ENCODE results near the gene CTSW. TPM values are rescaled to one million over a fixed set of nuclear protein-coding genes. Genes with fewer than 3 reads are reported as not detected.

Gene CTSW
- polyA plus RNA-seq, 1 of the 3 experiments (the other 2 are of a cell fraction), result 0.49 TPM

DNA sequence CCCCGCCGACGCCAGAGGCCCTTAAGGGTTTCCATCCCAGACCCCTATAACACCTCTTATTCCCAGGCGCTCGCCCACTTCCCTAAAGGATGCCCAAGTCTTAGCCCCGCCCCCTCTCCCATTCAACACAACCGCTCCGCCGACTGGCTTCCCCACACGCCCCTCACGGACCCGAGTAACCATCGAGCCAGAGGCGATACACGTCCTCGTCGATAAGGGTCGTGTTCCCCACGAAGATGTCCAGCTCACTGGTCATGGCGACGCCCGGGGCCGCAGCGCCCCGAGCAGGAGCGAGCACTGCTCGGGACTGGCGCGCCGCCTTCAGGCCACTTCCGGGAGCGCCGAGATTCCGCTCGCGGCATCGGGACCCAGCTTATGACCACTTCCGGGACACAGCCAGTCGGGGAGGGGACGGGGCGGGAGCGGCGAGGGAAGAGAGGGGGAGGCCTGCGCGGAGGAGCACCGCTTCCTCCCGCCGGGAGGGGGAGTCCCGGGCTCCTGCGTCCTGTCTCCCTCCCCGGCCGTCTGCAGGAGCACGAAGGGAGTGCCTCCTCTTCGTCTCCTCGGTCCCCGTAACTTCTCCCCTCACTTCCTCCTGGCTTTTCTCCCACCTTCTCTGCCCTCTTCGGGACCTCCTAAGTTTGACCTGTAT lies 8.7 kb downstream of the CTSW start, which contains the start of gene FIBP (continued):
- TF ChIP-seq, protein P1, sequence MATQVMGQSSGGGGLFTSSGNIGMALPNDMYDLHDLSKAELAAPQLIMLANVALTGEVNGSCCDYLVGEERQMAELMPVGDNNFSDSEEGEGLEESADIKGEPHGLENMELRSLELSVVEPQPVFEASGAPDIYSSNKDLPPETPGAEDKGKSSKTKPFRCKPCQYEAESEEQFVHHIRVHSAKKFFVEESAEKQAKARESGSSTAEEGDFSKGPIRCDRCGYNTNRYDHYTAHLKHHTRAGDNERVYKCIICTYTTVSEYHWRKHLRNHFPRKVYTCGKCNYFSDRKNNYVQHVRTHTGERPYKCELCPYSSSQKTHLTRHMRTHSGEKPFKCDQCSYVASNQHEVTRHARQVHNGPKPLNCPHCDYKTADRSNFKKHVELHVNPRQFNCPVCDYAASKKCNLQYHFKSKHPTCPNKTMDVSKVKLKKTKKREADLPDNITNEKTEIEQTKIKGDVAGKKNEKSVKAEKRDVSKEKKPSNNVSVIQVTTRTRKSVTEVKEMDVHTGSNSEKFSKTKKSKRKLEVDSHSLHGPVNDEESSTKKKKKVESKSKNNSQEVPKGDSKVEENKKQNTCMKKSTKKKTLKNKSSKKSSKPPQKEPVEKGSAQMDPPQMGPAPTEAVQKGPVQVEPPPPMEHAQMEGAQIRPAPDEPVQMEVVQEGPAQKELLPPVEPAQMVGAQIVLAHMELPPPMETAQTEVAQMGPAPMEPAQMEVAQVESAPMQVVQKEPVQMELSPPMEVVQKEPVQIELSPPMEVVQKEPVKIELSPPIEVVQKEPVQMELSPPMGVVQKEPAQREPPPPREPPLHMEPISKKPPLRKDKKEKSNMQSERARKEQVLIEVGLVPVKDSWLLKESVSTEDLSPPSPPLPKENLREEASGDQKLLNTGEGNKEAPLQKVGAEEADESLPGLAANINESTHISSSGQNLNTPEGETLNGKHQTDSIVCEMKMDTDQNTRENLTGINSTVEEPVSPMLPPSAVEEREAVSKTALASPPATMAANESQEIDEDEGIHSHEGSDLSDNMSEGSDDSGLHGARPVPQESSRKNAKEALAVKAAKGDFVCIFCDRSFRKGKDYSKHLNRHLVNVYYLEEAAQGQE (IDR thresholded peaks at IDR 0.05; ENCODE audit: low read depth, low read length), result peak; percentile 16; the same call in 1 of the 2 replicates
- TF ChIP-seq RCOR1 (IDR thresholded peaks at IDR 0.05; ENCODE audit: low read length) (no peak), GABPA (IDR thresholded peaks at IDR 0.05; ENCODE audit: low read depth) (peak; percentile 92), SMC3 (IDR thresholded peaks at IDR 0.05; ENCODE audit: low read depth, low read length) (no peak), FOSL2 (IDR thresholded peaks at IDR 0.05; ENCODE audit: borderline replicate concordance, low read depth) (no peak; the same call in 1 of the 2 replicates), YY1 (IDR thresholded peaks at IDR 0.05; ENCODE audit: low read depth) (peak; percentile 81), IRF3 (IDR thresholded peaks at IDR 0.05; ENCODE audit: low read depth, low read length) (no peak), FOXJ3 (CRISPR knock-in tag; IDR thresholded peaks at IDR 0.05) (no peak; the same call in 1 of the 2 replicates), CTCF (IDR thresholded peaks at IDR 0.05) (peak; percentile 68), EP300 (IDR thresholded peaks at IDR 0.05; ENCODE audit: borderline replicate concordance in 1 of 2, low read depth in 1 of 2, low read length in 1 of 2) (no peak), RFX5 (IDR thresholded peaks at IDR 0.05; ENCODE audit: low read length) (no peak), GATA2 (CRISPR knock-in tag; IDR thresholded peaks at IDR 0.05) (no peak)
- TF ChIP-seq, protein P2, sequence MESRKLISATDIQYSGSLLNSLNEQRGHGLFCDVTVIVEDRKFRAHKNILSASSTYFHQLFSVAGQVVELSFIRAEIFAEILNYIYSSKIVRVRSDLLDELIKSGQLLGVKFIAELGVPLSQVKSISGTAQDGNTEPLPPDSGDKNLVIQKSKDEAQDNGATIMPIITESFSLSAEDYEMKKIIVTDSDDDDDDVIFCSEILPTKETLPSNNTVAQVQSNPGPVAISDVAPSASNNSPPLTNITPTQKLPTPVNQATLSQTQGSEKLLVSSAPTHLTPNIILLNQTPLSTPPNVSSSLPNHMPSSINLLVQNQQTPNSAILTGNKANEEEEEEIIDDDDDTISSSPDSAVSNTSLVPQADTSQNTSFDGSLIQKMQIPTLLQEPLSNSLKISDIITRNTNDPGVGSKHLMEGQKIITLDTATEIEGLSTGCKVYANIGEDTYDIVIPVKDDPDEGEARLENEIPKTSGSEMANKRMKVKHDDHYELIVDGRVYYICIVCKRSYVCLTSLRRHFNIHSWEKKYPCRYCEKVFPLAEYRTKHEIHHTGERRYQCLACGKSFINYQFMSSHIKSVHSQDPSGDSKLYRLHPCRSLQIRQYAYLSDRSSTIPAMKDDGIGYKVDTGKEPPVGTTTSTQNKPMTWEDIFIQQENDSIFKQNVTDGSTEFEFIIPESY (IDR thresholded peaks at IDR 0.05; ENCODE audit: borderline replicate concordance, low read depth), result no peak; the same call in 1 of the 2 replicates
- TF ChIP-seq, protein P3, sequence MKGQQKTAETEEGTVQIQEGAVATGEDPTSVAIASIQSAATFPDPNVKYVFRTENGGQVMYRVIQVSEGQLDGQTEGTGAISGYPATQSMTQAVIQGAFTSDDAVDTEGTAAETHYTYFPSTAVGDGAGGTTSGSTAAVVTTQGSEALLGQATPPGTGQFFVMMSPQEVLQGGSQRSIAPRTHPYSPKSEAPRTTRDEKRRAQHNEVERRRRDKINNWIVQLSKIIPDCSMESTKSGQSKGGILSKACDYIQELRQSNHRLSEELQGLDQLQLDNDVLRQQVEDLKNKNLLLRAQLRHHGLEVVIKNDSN (IDR thresholded peaks at IDR 0.05; ENCODE audit: borderline replicate concordance, low read depth), result no peak

Measured in SK-N-SH (cell line).